Activated CD8-positive, alpha-beta memory T cell treated with anti-CD3 and anti-CD28 coated beads, Interleukin-2, amount 10 ng/mL, durations not matched to agents 7 days and 5 days (primary cell): ENCODE results near the gene ASXL3. TPM values are rescaled to one million over a fixed set of nuclear protein-coding genes. Genes with fewer than 3 reads are reported as not detected.

Experiments
- ATAC-seq: fragments of 150-1000 bp; cut with Tn5 transposase; one replicate; pipeline ENCODE4 v1.10.0; 2021; ENCODE audit warnings: moderate library complexity
- CTCF ChIA-PET: fragments of 350-600 bp; sonication (Branson Sonifier 250); formaldehyde crosslinking; loops from one replicate; lab custom pipeline; 2021; ENCODE audit warnings: antibody characterized with exemption; lab: Charles Lee
- DNase-seq: peaks from one replicate; pipeline ENCODE4 v3.0.0-alpha.2; 2020
- H3K27ac Mint-ChIP-seq: one replicate; pipeline ENCODE4 v1.8.0; 2021; ENCODE audit warnings: mild to moderate bottlenecking, mixed read lengths
- H3K27me3 Mint-ChIP-seq: one replicate; pipeline ENCODE4 v1.8.0; 2021; ENCODE audit warnings: mixed read lengths
- H3K36me3 Mint-ChIP-seq: one replicate; pipeline ENCODE4 v1.8.0; 2021; ENCODE audit warnings: mild to moderate bottlenecking, mixed read lengths
- H3K4me1 Mint-ChIP-seq: one replicate; pipeline ENCODE4 v1.8.0; 2021; ENCODE audit warnings: mixed read lengths
- H3K4me3 Mint-ChIP-seq: one replicate; pipeline ENCODE4 v1.8.0; 2021; ENCODE audit warnings: mild to moderate bottlenecking, moderate library complexity, mixed read lengths
- H3K9me3 Mint-ChIP-seq: one replicate; pipeline ENCODE4 v1.8.0; 2022; ENCODE audit warnings: low read depth, mixed read lengths
- total RNA-seq, 2 experiments: library from RNA; stranded (reverse); gene quantifications; one replicate each; pipeline ENCODE4 v1.2.3, GENCODE V29; 2021

The ASXL3 gene
- total RNA-seq, 2 experiments from 2014 or later, result not detected

DNA sequence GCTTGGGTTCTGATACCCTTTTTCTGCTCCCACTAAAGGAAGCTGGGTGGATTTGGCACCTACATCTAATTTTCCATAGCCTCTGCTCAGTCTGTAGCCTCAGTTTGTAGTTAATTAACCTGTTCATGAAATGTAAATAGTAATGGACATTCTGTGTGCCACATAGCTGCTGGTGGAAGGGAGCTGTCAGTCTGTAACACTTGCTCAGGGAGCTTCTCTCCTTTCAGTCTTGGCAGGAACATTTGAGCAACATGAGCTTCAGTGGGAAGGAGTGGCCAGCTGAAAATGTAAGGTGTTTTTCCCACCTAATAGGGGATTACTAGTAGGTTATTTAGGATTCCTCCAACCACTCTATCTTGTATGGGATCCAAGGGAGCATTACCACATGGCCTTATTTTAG, 203.4 kb downstream of the ASXL3 start:
- Mint-ChIP-seq H3K27me3 (no peaks in the 10 kb centered on the region), H3K27ac (no peak overlapping the region), H3K4me3 (no peak overlapping the region), H3K4me1 (no peaks in the 10 kb centered on the region), H3K36me3 (no peaks in the 10 kb centered on the region), H3K9me3 (peaks cover 6% of the 10 kb centered on the region)
- ATAC-seq, result no peak
- CTCF ChIA-PET, result no interaction called here
- no peak for DNase-seq

Other genes with a start within 250 kb of the ASXL3 start
- gene CCDC178, start 137.5 kb upstream of the ASXL3 start, total RNA-seq, result not detected